ENCODE data around the gene CCDC136.

Gene CCDC136

GRCh38 chr7:128844777-128845311, 53.1 kb downstream of the CCDC136 start:
- DNase-seq (ENCODE audit: low read depth in 2 of 3, low spot score in 2 of 3) = no peak

DNA sequence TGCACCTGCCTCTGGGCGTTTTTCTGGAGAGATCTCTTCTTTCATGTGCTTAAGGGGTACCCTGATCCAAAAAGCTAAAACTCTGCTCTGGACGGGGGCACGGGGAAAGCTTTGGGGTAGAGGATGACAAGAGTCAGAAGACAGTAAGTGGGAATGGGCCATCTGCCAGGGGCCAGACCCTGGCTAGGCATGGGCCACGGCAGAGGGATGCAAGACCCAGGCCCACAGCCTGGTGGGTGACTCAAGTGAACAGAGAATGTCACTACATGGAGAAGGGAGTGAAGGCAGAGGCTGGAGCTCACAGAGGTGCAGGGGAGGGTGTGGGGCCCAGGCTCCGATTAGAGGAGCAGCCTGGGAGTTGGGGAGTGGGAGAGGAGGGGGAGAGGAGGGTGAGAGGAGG, 53.7 kb downstream of the CCDC136 start:
- no peak for DNase-seq (ENCODE audit: low read depth in 2 of 3, low spot score in 2 of 3)

GRCh38 chr7:128845987-128846386, 54.2 kb downstream of the CCDC136 start:
- no peak for DNase-seq (ENCODE audit: low read depth in 2 of 3, low spot score in 2 of 3)

DNA sequence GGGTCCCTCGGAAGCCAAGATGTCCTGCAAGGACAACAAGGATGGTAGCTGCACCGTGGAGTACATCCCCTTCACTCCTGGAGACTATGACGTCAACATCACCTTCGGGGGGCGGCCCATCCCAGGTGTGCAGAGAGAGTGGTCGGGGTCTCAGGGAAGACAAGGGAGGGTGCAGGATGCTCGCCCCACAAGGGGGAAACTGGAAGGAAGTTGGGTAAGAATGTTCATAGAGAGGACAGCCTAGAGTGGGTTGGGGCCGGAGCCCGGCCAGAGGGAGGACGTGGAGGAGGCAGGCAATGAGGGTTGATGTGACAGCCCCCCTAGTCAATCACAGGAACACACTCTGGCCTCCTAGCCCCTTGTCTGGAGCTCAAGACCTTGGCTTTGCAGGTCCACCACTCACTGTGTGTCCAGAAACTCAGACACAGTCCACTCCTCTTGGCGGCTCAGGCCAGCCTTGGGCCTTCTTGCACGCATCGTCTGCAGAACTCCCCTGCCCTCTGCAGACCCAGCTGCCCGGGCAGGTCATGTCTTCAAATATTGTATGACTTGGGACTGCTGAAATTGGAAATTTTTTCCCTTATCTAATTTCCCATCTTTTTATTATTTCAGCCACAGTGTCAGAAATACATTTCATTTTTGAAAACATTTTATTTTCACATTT, 55.1 kb downstream of the CCDC136 start:
- no peak for DNase-seq (ENCODE audit: low read depth in 2 of 3, low spot score in 2 of 3)

DNA sequence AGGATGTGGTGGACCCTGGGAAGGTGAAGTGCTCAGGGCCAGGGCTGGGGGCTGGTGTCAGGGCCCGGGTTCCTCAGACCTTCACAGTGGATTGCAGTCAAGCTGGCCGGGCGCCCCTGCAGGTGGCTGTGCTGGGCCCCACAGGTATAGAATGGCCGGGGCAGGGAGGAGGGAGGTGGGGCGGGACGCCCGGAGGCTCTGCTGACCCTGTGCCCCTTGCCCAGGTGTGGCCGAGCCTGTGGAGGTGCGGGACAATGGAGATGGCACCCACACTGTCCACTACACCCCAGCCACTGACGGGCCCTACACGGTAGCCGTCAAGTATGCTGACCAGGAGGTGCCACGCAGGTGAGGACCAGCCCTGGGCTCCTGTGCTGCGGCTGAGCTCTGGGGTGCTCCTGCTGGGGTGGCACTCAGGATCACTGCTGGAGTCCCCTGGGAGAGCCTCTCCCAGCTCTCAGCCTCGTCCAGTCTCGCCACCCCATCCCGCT, 56.0 kb downstream of the CCDC136 start:
- no peak for DNase-seq (ENCODE audit: low read depth in 2 of 3, low spot score in 2 of 3)

DNA sequence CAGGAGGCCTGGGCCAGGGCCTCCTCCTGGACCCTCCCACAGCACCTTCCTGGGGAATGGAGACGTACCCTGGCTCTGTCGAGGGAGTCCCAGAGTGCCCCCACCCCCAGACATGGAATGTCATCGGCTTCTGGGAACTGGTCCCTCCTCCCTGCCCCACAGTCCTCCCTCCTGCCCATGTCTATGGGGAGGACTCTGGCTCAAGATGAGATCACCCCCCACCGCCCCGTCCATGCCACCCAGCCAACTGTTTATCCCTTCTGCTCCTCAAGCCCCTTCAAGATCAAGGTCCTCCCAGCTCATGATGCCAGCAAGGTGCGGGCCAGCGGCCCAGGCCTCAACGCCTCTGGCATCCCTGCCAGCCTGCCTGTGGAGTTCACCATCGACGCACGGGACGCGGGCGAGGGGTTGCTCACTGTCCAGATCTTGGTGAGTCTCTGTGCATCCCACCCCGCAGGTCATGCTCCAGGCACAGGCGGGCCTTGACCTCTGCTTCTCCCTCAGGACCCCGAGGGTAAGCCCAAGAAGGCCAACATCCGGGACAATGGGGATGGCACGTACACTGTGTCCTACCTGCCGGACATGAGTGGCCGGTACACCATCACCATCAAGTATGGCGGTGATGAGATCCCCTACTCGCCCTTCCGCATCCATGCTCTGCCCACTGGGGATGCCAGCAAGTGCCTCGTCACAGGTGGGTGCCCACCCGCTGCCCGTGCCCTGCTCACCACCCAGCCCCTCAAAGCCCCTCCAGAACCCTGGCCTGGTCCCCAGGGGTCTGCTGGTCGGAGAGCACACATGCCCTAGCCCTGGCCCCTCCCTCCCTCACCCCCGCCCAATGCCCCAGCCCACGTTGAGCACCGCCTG, 56.8 kb downstream of the CCDC136 start:
- no peak for DNase-seq (ENCODE audit: low read depth in 2 of 3, low spot score in 2 of 3)

DNA sequence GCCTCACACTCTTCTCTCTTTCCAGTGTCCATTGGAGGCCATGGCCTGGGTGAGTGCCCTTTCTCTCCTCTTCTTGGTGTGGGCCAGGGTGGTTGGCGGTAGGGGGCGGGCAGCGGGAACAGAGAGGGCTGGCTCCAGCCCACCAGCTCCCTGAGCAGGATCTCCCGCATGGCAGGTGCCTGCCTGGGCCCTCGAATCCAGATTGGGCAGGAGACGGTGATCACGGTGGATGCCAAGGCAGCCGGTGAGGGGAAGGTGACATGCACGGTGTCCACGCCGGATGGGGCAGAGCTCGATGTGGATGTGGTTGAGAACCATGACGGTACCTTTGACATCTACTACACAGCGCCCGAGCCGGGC, 57.4 kb downstream of the CCDC136 start:
- DNase-seq (ENCODE audit: low read depth in 2 of 3, low spot score in 2 of 3) = no peak

- no peak for DNase-seq (ENCODE audit: low read depth in 2 of 3, low spot score in 2 of 3)
Measured at GRCh38 chr7:128849804-128850490, 58.2 kb downstream of the CCDC136 start.

GRCh38 chr7:128852537-128853254, 60.9 kb downstream of the CCDC136 start:
- DNase-seq (ENCODE audit: low read depth in 2 of 3, low spot score in 2 of 3) = no peak

GRCh38 chr7:128853799-128854198, 62.0 kb downstream of the CCDC136 start:
- no peak for DNase-seq (ENCODE audit: low read depth in 2 of 3, low spot score in 2 of 3)

DNA sequence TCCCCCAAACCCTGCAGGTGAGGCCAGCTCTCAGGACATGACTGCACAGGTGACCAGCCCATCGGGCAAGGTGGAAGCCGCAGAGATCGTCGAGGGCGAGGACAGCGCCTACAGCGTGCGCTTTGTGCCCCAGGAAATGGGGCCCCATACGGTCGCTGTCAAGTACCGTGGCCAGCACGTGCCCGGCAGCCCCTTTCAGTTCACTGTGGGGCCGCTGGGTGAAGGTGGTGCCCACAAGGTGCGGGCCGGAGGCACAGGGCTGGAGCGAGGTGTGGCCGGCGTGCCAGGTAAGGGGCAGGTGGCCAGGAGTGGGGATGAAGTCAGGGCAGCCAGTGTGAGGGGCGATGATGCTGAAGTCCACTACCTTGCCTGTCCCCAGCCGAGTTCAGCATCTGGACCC, 62.6 kb downstream of the CCDC136 start:
- DNase-seq (ENCODE audit: low read depth in 2 of 3, low spot score in 2 of 3) = no peak

DNA sequence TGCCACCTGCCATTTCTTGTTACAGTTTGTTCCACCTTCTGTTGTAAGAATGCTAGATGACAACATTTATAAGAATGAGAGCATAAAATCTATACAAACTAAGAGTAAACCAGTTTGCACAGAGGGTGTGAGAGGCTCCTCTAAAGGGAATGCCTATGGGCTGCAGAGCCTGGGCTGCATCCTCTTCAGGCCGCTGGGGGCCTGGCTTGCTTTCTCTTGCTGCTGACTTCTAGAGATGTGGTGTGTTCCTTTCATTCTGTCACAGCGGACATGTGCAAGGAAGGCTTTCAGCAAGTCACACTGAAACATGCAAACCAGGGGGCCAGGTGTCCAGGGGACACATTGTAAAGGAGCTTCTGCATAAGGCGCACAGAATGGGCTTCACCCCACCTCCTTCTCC, 63.8 kb downstream of the CCDC136 start:
- DNase-seq (ENCODE audit: low read depth in 2 of 3, low spot score in 2 of 3) = no peak

GRCh38 chr7:128856001-128856718, 64.4 kb downstream of the CCDC136 start:
- no peak for DNase-seq (ENCODE audit: low read depth in 2 of 3, low spot score in 2 of 3)

- no peak for DNase-seq (ENCODE audit: low read depth in 2 of 3, low spot score in 2 of 3)
Measured at GRCh38 chr7:128858380-128859231, 66.8 kb downstream of the CCDC136 start.

GRCh38 chr7:128859232-128860157, 67.7 kb downstream of the CCDC136 start:
- no peak for DNase-seq (ENCODE audit: low read depth in 2 of 3, low spot score in 2 of 3)

- DNase-seq (ENCODE audit: low read depth in 2 of 3, low spot score in 2 of 3) = no peak
Measured at GRCh38 chr7:128860158-128861073, 68.6 kb downstream of the CCDC136 start.

DNA sequence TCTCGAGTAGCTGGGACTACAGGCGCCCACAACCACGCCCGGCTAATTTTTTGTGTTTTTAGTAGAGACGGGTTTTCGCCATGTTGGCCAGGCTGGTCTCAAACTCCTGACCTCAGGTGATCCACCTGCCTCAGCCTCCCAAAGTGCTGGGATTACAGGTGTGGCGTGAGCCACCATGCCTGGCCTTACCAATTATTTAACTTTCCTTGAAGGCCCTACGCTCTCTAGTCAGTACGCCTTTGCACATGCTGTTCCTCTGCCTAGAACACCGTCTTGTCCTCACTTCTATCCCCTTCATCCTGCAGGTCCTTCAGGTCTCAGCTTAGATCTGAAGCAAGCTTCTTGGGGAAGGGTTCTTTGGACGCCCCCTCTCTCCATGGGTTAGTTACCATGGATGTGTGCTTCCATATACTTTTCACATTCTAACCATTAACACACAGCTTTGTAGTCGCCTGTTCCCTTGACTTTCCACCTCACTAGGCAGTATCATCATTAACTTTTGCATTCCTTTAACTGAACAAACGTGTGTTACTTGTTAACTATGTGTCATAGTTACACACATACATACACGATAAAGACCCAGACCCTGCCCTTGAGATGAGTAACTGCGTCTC, 70.3 kb downstream of the CCDC136 start:
- no peak for DNase-seq (ENCODE audit: low read depth in 2 of 3, low spot score in 2 of 3)
